Duodenal mucosa (tissue), 2 donors: Measurements from ENCODE around the gene ATP6V0B.

Experiments used
- H3K27ac ChIP-seq: one replicate; pipeline ENCODE4 v1.7.0; 2013; ENCODE audit warnings: low read depth, low read length
- H3K27me3 ChIP-seq, 2 donors: one replicate each; pipeline ENCODE4 v1.7.0; 2013; ENCODE audit warnings: low read length in 2 of 2, control low read depth in 1 of 2; ENCODE audit not compliant: insufficient read depth in 2 of 2, control insufficient read depth in 1 of 2
- H3K36me3 ChIP-seq, 2 donors: one replicate each; pipeline ENCODE4 v1.7.0; 2013; ENCODE audit warnings: low read length in 2 of 2, control low read depth in 1 of 2; ENCODE audit not compliant: insufficient read depth in 2 of 2, control insufficient read depth in 1 of 2
- H3K4me1 ChIP-seq, 2 donors: one replicate each; pipeline ENCODE4 v1.7.0; 2013; ENCODE audit warnings: low read length in 2 of 2, control low read depth in 1 of 2; ENCODE audit not compliant: insufficient read depth in 2 of 2, control insufficient read depth in 1 of 2
- H3K4me3 ChIP-seq, 2 donors: one replicate each; pipeline ENCODE4 v1.7.0; 2013; ENCODE audit warnings: low read length in 2 of 2, low read depth in 1 of 2
- H3K9ac ChIP-seq, 2 donors: one replicate each; pipeline ENCODE4 v1.7.0; 2013; ENCODE audit warnings: low read length in 2 of 2, low read depth in 1 of 2
- H3K9me3 ChIP-seq, 2 donors: one replicate each; pipeline ENCODE4 v1.7.0; 2013; ENCODE audit warnings: low read length in 2 of 2, control low read depth in 1 of 2; ENCODE audit not compliant: control insufficient read depth in 1 of 2

The ATP6V0B gene

GRCh38 chr1:44002165-44002564 is 27.4 kb downstream of the ATP6V0B start:
- Histone ChIP-seq H3K4me1 (peaks cover 4 to 6% of the 10 kb centered on the region in 2 donors), H3K36me3 (no peaks in the 10 kb centered on the region), H3K27ac (no peak overlapping the region), H3K27me3 (no peaks in the 10 kb centered on the region), H3K9me3 (no peaks in the 10 kb centered on the region), H3K9ac (no peak overlapping the region), H3K4me3 (no peak overlapping the region)

- no peaks in the 10 kb centered on the region for H3K36me3 ChIP-seq
- H3K4me3 ChIP-seq = no peak overlapping the region
- no peaks in the 10 kb centered on the region for H3K9me3 ChIP-seq
- H3K4me1 ChIP-seq = peaks cover under 1 to 1% of the 10 kb centered on the region in 2 donors
- no peaks in the 10 kb centered on the region for H3K27me3 ChIP-seq
- H3K9ac ChIP-seq = no peak overlapping the region
- no peak overlapping the region for H3K27ac ChIP-seq
Observed at GRCh38 chr1:44002606-44003157, 27.9 kb downstream of the ATP6V0B start.

GRCh38 chr1:44008259-44008658 is 33.5 kb downstream of the ATP6V0B start:
- Histone ChIP-seq H3K36me3 (no peaks in the 10 kb centered on the region), H3K9me3 (no peaks in the 10 kb centered on the region), H3K27me3 (no peaks in the 10 kb centered on the region), H3K4me3 (no peak overlapping the region), H3K9ac (no peak overlapping the region), H3K27ac (no peak overlapping the region), H3K4me1 (peaks cover 4 to 12% of the 10 kb centered on the region in 2 donors)

- H3K9ac ChIP-seq = no peak overlapping the region
- H3K27ac ChIP-seq = no peak overlapping the region
- no peak overlapping the region for H3K4me3 ChIP-seq
- H3K36me3 ChIP-seq = no peaks in the 10 kb centered on the region
- H3K27me3 ChIP-seq = no peaks in the 10 kb centered on the region
- no peaks in the 10 kb centered on the region for H3K9me3 ChIP-seq
- peaks cover 4 to 12% of the 10 kb centered on the region in 2 donors for H3K4me1 ChIP-seq
Observed at GRCh38 chr1:44010935-44011471, 36.2 kb downstream of the ATP6V0B start.

GRCh38 chr1:44012404-44012803 is 37.6 kb downstream of the ATP6V0B start:
- no peaks in the 10 kb centered on the region for H3K27me3 ChIP-seq
- H3K27ac ChIP-seq = no peak overlapping the region
- no peak overlapping the region for H3K9ac ChIP-seq
- H3K36me3 ChIP-seq = no peaks in the 10 kb centered on the region
- H3K4me3 ChIP-seq = no peak overlapping the region
- H3K9me3 ChIP-seq = no peaks in the 10 kb centered on the region
- peaks cover 4 to 12% of the 10 kb centered on the region in 2 donors for H3K4me1 ChIP-seq

- Histone ChIP-seq H3K4me3 (no peak overlapping the region), H3K9me3 (no peaks in the 10 kb centered on the region), H3K27me3 (no peaks in the 10 kb centered on the region), H3K36me3 (no peaks in the 10 kb centered on the region), H3K9ac (no peak overlapping the region), H3K4me1 (peaks cover 4 to 12% of the 10 kb centered on the region in 2 donors), H3K27ac (no peak overlapping the region)
Observed at GRCh38 chr1:44012941-44013609, 38.3 kb downstream of the ATP6V0B start.

- H3K9ac ChIP-seq = no peak overlapping the region
- no peaks in the 10 kb centered on the region for H3K27me3 ChIP-seq
- H3K36me3 ChIP-seq = no peaks in the 10 kb centered on the region
- H3K4me1 ChIP-seq = peaks cover 4 to 12% of the 10 kb centered on the region in 2 donors
- no peak overlapping the region for H3K27ac ChIP-seq
- no peaks in the 10 kb centered on the region for H3K9me3 ChIP-seq
- H3K4me3 ChIP-seq = no peak overlapping the region
Observed at GRCh38 chr1:44013949-44014348, 39.2 kb downstream of the ATP6V0B start.

- Histone ChIP-seq H3K27me3 (no peaks in the 10 kb centered on the region), H3K36me3 (no peaks in the 10 kb centered on the region), H3K27ac (no peak overlapping the region), H3K4me1 (peaks cover 4 to 12% of the 10 kb centered on the region in 2 donors), H3K9me3 (no peaks in the 10 kb centered on the region), H3K4me3 (no peak overlapping the region), H3K9ac (no peak overlapping the region)
Observed at GRCh38 chr1:44014365-44015104, 39.8 kb downstream of the ATP6V0B start.

GRCh38 chr1:44015206-44015605 is 40.4 kb downstream of the ATP6V0B start:
- Histone ChIP-seq H3K4me3 (no peak overlapping the region), H3K27me3 (no peaks in the 10 kb centered on the region), H3K36me3 (no peaks in the 10 kb centered on the region), H3K4me1 (peaks cover 4 to 12% of the 10 kb centered on the region in 2 donors), H3K9me3 (no peaks in the 10 kb centered on the region), H3K9ac (no peak overlapping the region), H3K27ac (no peak overlapping the region)
